Ovary (tissue), 9 donors: ENCODE results near the gene OSTM1. TPM values are rescaled to one million over a fixed set of nuclear protein-coding genes. Genes with fewer than 3 reads are reported as not detected.

Experiments used
- DNase-seq, 5 donors: peaks; one replicate each; pipeline ENCODE4 v3.0.0-alpha.2; 2019 to 2020
- H3K27ac ChIP-seq, 2 donors: fragments of 200-600 bp; one replicate each; pipeline versions ENCODE4 v1.5.1 to v1.8.0; 2019 to 2022
- H3K27me3 ChIP-seq: fragments of 200-600 bp; one replicate; pipeline ENCODE4 v1.8.0; 2022
- H3K36me3 ChIP-seq: fragments of 200-600 bp; sonication (generic); one replicate; pipeline ENCODE4 v1.5.1; 2019
- H3K4me1 ChIP-seq: one replicate; pipeline ENCODE4 v1.8.1; 2013; ENCODE audit warnings: mild to moderate bottlenecking, moderate library complexity; ENCODE audit not compliant: insufficient read depth
- H3K4me3 ChIP-seq: fragments of 200-600 bp; sonication (generic); one replicate; pipeline ENCODE4 v1.5.1; 2017
- H3K9me3 ChIP-seq, 2 donors: fragments of 200-600 bp in 1 of 2; sonication (generic) in 1 of 2; one replicate each; pipeline versions ENCODE4 v1.5.1 to v1.8.1; 2013 to 2019; ENCODE audit warnings: mild to moderate bottlenecking in 1 of 2, moderate library complexity in 1 of 2
- CTCF ChIP-seq, 3 donors: fragments of 450-650 bp in 2 of 3; fragments of 200-600 bp in 1 of 3; IDR thresholded peaks; one replicate each; pipeline versions ENCODE4 v1.5.1 to v1.8.0; 2016 to 2022; ENCODE audit warnings: antibody characterized with exemption in 3 of 3, mild to moderate bottlenecking in 1 of 3
- EP300 ChIP-seq: sonication (generic); formaldehyde crosslinking; IDR thresholded peaks from one replicate; pipeline ENCODE4 v1.6.1; 2017; ENCODE audit warnings: antibody characterized with exemption
- POLR2A ChIP-seq: fragments of 450-650 bp; IDR thresholded peaks from one replicate; pipeline ENCODE4 v1.6.1; 2017; ENCODE audit warnings: antibody characterized with exemption, mild to moderate bottlenecking, moderate library complexity
- WGBS, 3 donors: extraction: QIAGEN DNeasy Blood & Tissue Kit in 1 of 3; methylation state at CpG; one replicate each; pipeline versions ENCODE4 v1.1.5 to v1.1.7; 2013 to 2017; 5-methylcytosine and 5-hydroxymethylcytosine counted together
- intact Hi-C, 4 donors: fragments of 100-400 bp; cut with DNase I; formaldehyde crosslinking; loops; one replicate each; pipeline versions ENCODE4 v1.11.0 to v1.15.1; 2022 to 2023
- polyA plus RNA-seq, 2 donors: library from polyadenylated mRNA; stranded (reverse); fragments of 200-250 nt in 1 of 2; fragments of 350-450 nt in 1 of 2; fragmentation: Illumina TruSeq in 1 of 2; extraction: RNeasy Lipid Tissue Mini Kit (QIAGEN cat#74804) in 1 of 2; gene quantifications; one replicate each; pipeline ENCODE4 v1.2.3, GENCODE V29; 2013 to 2014
- total RNA-seq, 7 donors: library from RNA; depleted of rRNA in 2 of 7; stranded (reverse); fragments of >200 nt in 2 of 7; fragmentation: NEBNext Ultra II Directional in 3 of 7; extraction: Animal tissue kit (Norgen Biotek cat#: 25700) in 3 of 7; gene quantifications; one replicate each; pipeline versions ENCODE4 v1.1.0 to v1.2.4, GENCODE V29; 2016 to 2023
- donor health status: DM: no; HTN: no; CAD: no; lungs with moderate emphysema.
- donor health status: DM: no; HTN: no; CAD: no.
- donor health status: Bipolar disorder and iron deficiency.
- donor health status: DM: yes; HTN: yes; CAD: no.
- donor health status: DM: no; HTN: no; CAD: no.
- donor health status: DM: yes; HTN: yes; CAD: no.

Gene OSTM1
- total and polyA plus RNA-seq, 9 donors: 10.9 to 55.5 (median 29.8) TPM

GRCh38 chr6:108120311-108120710 is 45.8 kb upstream of the OSTM1 start:
- intact Hi-C loops: no loop called here
- no peaks in the 10 kb centered on the region for H3K36me3 ChIP-seq
- DNase-seq: no peak
- no peak overlapping the region for H3K27ac ChIP-seq
- H3K9me3 ChIP-seq: no peaks in the 10 kb centered on the region
- TF ChIP-seq EP300: no peak
- TF ChIP-seq POLR2A: no peak
- no peak for TF ChIP-seq CTCF (IDR thresholded peaks at IDR 0.05)
- 94 to 96% (median 94%) methylated on average over 12 of the region's 12 CpGs for WGBS, 3 donors
- peaks cover 11% of the 10 kb centered on the region for H3K4me1 ChIP-seq
- H3K4me3 ChIP-seq: no peak overlapping the region
- H3K27me3 ChIP-seq: no peaks in the 10 kb centered on the region

DNA sequence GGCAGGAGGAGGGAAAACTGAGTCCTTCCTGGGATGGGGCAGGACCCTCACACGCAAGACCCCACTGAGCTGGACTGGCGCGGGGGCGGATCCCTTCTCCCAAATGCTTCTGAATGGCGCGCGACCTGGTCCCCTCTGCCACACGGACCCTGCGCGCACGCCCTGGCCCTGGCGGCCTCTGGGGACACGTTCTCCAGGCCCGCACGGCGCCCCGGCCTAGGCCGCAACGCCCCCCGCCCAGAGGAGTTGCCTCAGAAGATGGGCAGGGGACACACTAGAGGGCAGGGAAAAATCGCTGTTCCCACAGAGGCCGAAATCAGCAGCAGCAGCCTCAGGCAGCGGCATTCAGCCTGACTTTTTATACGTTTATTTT is 45.2 kb upstream of the OSTM1 start:
- Histone ChIP-seq H3K4me3 (no peak overlapping the region), H3K4me1 (peaks cover 15% of the 10 kb centered on the region), H3K9me3 (no peaks in the 10 kb centered on the region), H3K27me3 (no peaks in the 10 kb centered on the region), H3K27ac (no peak overlapping the region), H3K36me3 (no peaks in the 10 kb centered on the region)
- 52 to 65% (median 61%) methylated on average over 24 of the region's 24 CpGs for WGBS, 3 donors
- DNase-seq: no peak
- intact Hi-C loops: loop anchor here in 2 of 4 donors (5.0 to 10.0 kb wide), 3 partner anchors 145 to 408 kb away; partner anchors contain the start of gene SNX3 (in 1 of the 2)
- no peak for TF ChIP-seq EP300
- TF ChIP-seq CTCF (IDR thresholded peaks at IDR 0.05): no peak
- no peak for TF ChIP-seq POLR2A

DNA sequence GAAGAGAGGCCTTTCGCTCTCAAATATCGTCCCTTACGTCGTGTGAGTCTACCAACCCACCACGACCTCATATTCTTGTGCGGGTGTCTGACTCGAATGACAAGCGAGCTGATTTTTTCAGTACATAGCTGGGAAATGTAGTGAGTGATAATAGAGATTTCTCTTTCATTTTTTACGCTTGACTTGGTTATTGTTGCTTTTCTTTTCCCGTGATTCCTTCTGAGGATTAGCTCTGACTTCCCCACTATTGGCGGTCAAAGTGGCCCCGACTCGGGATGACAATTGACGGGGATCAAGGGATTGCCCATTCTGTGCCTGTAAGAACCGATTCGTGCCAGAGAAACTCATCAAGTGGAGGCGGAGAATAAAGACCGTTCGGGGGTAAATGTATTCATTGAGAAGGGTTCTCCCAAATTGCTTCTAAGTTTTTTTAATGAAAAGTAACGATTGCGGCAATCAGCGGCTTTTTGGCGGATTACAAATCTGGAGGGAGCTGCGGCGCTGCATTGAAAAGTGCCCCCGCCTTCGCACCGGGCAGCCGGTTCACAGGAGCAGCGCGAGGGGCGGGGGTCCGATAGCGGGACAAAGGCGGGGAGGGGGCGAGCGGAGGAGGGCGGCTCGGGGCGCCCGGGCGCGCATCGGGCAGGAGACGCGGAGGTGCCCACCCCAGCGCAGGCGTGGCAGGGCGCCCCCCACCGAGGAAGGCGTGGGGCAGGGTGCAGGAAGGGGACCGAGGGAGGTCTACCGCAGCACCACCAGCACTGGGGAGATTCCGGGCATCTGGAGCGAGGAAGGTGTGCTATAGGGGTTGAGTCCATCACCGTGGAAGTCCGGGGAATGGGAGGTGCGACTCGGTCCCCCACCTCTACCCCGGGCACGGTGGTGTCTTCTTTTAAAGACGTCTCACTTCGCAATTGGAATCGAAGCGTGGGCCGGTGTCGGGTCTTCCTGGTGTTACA is 44.5 kb upstream of the OSTM1 start:
- TF ChIP-seq EP300 (no peak), POLR2A (no peak), CTCF (IDR thresholded peaks at IDR 0.05) (no peak)
- Histone ChIP-seq H3K9me3 (no peaks in the 10 kb centered on the region), H3K4me3 (peak overlapping the region; percentile 9), H3K36me3 (no peaks in the 10 kb centered on the region), H3K27me3 (no peaks in the 10 kb centered on the region), H3K4me1 (peaks cover 15% of the 10 kb centered on the region), H3K27ac (no peak overlapping the region)
- intact Hi-C loops: loop anchor here in 2 of 4 donors (5.0 to 10.0 kb wide), 3 partner anchors 146 to 408 kb away; partner anchors contain the start of gene SNX3 (in 1 of the 2)
- 3 to 5% (median 5%) methylated on average over 60 to 67 of the region's 67 CpGs for WGBS, 3 donors
- DNase-seq: no peak

DNA sequence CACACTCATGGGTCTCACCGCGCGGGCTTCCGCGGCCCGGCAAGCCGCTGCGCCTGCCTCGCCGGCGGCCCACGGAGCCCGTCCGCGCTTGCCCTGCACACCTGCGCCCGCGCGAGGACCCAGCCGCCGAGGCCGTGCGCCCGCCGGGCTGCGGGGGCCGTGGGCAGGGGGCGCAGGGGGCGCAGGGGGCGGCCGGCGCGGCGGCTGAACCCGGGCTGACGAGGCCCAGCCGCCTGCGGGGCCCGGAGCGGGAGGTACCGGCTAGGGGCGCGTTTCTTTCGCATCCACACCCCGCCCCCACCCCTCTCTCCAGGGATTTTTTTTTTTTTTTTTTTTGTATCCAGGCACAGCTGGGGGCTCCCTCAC is 43.8 kb upstream of the OSTM1 start:
- H3K27ac ChIP-seq: no peak overlapping the region
- no peaks in the 10 kb centered on the region for H3K9me3 ChIP-seq
- no peaks in the 10 kb centered on the region for H3K27me3 ChIP-seq
- intact Hi-C loops: loop anchor here in 2 of 4 donors (5.0 to 10.0 kb wide), 3 partner anchors 146 to 409 kb away; partner anchors contain the start of gene SNX3 (in 1 of the 2)
- TF ChIP-seq EP300 (no peak), CTCF (IDR thresholded peaks at IDR 0.05) (no peak), POLR2A (no peak)
- no peak for DNase-seq
- no peaks in the 10 kb centered on the region for H3K36me3 ChIP-seq
- H3K4me3 ChIP-seq: peak overlapping the region; percentile 47
- WGBS, 3 donors: 1 to 2% (median 1%) methylated on average over 41 to 45 of the region's 45 CpGs
- peaks cover 18% of the 10 kb centered on the region for H3K4me1 ChIP-seq
